NCI-H1092 treated with DMSO at 0.1 percent for 48 hours (cell line): ENCODE measurements around the gene CEBPB.

Experiments
- DNase-seq: peaks from one replicate; lab custom pipeline; 2025; lab: John Stamatoyannopoulos, UW

Gene CEBPB

DNA sequence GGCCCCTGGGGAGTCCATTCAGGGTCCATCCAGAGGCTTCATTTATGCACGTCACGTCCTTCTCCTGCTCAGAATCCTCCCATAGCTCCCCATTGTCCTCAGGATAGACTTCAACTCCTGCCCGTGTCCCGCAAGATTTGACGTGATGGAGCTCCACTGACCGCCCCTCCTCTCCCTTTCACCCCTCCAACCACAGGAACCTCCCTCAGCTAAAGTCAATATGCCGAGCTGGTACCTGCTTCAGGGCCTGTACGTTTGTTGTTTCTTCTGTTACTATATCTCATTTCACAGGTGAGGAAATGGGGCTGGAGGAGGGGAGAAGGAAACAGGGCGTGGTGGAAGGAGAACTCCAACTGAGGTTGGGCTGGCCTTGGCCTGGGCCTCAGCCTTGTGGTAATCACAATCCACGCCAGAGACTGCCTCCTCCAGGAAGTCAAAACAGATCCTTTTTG is 38.6 kb downstream of the CEBPB start:
- DNase-seq = no peak

- no peak for DNase-seq
Measured at GRCh38 chr20:50230184-50230583, 39.6 kb downstream of the CEBPB start.

DNA sequence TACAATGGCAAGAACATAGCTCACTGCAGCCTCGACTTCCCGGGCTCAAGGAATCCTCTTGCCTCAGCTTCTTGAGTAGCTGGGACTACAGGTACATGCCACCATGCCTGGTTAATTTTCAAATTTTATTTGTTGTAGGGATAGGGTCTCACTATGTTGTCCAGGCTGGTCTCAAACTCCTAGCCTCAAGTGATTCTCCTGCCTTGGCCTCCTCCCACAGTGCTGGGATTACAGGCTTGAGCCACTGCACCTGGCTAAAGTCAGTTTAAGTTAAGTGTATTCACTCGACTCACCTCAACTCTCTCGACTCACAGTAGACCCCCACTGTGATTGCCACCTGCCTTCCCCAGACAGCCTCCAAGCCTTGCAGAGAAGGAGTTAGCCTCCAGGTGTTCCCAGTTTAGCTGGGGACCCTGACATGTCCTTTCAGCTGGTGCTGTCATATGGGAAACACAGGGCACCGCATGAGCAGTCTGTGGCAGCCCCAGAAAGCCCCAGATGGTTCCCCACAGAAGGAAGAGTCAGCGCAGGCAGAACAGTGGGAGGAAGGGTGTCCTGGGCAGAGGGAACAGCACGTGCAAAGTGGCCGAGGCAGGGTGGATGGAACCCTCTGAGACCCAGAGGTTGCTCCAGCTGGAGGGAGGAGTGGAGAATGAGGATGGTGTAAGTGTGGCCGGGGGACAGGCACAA is 40.4 kb downstream of the CEBPB start:
- DNase-seq = no peak

- no peak for DNase-seq
Measured at GRCh38 chr20:50231854-50232253, 41.2 kb downstream of the CEBPB start.

DNA sequence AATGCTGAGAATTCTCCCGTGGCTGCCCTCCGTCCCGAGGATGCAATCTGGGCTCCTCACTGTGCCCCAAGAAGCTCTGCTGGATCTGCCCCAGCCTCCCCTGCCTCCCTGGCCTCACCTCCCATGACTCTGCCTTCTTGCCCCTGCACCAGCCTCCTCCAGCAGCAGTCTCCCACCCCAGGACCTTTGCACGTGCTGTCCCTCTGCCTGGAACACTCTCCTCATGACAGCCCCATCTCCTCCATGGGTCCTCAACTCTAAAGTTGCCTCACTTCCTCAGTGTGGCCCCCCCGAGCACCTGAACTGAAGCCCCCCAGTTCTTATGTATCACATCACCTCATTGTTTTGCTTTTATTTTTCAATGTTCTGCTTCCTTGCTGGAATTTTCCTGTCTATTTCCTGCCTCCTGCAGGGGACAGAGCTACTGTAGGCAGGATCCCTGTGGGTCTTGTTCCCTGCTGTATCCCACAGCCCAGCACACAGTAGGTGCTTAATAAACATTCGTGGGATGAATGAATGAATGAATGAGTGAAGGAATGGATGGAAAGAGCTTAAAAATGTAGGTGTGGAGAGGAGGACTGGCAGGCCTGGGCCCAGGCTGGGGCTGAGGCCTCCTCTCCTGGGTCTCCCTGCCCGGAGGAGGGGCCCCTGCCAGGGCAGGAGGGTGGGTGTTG is 42.2 kb downstream of the CEBPB start:
- DNase-seq = no peak

DNA sequence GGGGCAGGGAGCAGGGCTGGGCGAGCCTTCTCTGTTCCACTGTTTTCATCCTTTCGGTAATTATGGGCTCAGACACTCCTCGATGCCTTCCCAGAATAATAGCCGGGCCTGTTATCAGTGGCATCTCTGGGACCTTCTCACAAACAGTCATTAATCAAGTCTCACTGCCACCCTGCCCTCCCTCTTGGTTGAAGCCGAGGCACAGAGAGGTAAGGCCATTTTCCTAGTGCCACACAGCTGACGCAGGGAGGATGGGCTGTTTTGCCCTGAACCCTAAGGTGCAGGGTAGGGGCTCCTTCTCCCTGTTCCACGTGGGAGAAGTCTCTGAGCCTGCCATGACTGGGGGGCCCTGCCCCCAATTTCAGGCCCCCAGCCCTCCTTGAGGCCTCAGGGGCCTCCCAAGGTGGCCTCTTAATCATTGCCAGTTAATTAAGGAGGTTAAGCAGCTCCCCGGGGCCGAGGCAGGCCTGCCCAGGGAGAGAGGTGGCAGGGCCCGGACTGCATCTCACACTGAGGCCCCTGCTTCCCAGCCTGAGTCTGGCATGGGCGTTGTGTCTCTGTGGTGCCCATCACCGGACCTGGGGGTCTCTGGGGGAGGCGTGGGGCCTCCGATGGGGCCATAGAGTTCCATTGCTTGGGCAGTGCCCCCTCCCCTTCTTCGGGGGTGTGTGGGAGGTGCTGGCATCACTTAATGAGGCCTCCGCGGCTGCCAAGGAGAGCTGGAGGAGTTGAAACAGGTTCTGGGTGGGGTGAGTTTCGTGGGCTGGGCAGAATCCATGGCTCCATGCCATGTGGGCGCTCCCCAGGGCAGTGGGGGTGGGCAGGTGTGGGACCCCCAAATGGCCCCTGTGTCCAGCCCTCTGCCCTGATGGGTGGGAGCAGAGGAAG is 42.9 kb downstream of the CEBPB start:
- DNase-seq = no peak

- no peak for DNase-seq
Measured at GRCh38 chr20:50234288-50234687, 43.7 kb downstream of the CEBPB start.

DNA sequence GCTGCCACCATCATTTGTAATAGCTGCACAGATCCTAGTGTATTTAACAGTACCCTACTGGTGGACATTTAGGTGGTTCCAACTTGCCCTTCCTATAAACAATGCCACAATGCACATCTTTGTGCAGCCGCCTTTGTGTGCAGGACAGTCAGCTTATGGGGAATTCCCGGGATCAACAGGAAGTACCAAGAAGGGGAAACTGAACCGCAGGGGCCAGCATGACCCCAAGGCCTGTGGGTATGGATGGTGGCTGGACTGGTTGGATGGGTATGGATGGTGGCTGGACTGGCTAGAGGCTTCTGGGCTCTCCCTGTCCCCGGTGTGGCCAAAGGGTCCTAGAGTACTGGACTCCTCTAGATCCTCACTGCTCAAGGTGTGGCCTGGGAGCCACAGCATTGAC is 46.7 kb downstream of the CEBPB start:
- DNase-seq = no peak

DNA sequence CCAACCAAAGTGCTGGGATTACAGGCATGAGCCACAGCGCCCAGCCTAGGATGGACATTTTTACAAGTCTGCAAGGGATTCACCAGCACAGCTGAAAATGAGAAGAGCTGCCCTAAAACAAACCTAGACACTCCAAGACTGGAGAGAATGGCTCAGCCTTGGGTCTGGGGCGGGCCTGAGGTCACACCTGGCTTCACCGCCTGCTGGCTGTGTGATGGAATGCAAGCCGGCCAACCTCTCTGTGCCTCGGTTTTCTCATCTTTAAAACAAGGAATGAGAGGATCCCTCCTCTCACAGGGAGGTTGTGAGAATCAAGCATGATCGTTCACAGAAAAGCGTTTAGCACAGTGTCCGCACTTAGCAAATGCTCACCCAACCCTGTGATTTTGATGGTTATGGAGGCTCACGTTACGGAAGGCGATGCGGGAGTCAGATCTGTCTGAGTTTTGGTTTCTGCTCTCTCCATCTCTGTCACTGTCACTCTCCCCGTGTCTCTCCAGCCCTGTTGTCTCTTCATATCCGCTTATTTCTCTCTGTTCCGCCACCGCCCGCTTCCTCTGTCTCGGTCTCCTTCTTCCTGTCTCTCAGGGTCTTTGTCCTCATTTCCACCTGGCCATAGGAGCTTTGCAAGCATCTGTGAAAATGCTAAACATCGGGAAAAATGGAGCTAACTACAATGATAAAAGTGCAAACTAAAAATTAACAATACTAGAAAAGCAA is 47.6 kb downstream of the CEBPB start:
- DNase-seq = no peak

DNA sequence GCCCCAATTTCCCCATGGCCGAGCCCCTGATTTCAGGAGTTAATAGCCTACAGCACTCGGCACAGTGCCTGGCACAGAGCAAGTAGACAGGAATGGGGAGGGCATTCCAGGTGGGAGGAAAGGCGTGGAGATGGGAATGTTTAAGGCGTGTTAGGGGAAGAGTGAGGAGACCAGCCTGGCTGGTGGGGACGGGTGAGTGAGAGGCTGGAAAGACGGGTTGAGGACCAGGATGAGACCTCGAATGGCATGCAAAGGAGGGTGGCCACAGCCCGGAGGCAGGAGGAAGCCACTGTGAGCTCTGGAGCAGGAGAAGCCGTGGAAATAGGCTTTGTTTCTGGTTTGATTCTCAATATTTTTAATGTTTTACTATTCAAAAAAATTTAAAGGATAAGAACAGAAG is 49.5 kb downstream of the CEBPB start:
- DNase-seq = no peak

DNA sequence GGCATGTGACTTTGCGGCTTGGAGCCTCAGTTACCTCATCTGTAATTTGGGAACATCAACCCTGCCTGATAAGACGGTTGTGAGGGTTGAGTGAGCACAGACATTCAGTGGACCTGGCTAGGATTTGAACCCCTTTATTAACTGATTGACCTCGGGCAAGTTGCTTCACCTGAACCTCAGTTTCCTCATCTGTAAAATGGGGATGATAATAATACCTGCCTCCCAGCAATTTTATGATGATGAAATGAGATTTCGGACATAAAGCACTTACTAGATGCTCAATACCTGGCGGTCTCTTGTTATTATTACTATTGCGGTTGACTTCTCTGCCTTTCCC is 51.5 kb downstream of the CEBPB start:
- no peak for DNase-seq
